DND-41 (cell line): ENCODE measurements around the gene POLR3A.
A peak's percentile ranks its signal among the peaks of the same experiment; 100 is the strongest.

ENCODE experiments used
- ATAC-seq: fragments of 200-7000 bp; cut with Tn5 transposase; 3 replicates; pipeline ENCODE4 v1.9.1; 2021; ENCODE audit warnings: low read depth; ENCODE audit not compliant: insufficient read depth
- DNase-seq: peaks from one replicate; pipeline ENCODE4 v3.0.0-alpha.2; 2020
- H2AFZ ChIP-seq: 2 replicates; pipeline ENCODE4 v1.6.0; 2012; ENCODE audit warnings: low read depth, low read length
- H3K27ac ChIP-seq: 2 replicates; pipeline ENCODE4 v1.5.1; 2012; ENCODE audit warnings: low read length, inconsistent platforms
- H3K27me3 ChIP-seq: fragments of 200-600 bp; sonication (generic); 2 replicates; pipeline ENCODE4 v1.6.0; 2012; ENCODE audit warnings: low read length, mild to moderate bottlenecking, inconsistent platforms; ENCODE audit not compliant: insufficient read depth, poor library complexity
- H3K36me3 ChIP-seq: 2 replicates; pipeline ENCODE4 v1.5.1; 2012; ENCODE audit warnings: low read length, inconsistent platforms; ENCODE audit not compliant: insufficient read depth
- H3K4me1 ChIP-seq: 2 replicates; pipeline ENCODE4 v1.5.1; 2012; ENCODE audit warnings: mild to moderate bottlenecking, low read length; ENCODE audit not compliant: insufficient read depth
- H3K4me2 ChIP-seq: 2 replicates; pipeline ENCODE4 v1.6.0; 2012; ENCODE audit warnings: mild to moderate bottlenecking, moderate library complexity, low read length, inconsistent platforms; ENCODE audit not compliant: insufficient read depth
- H3K4me3 ChIP-seq, 2 experiments: fragments of 200-600 bp in 1 of 2; shearing (Covaris generic) in 1 of 2; 2 replicates each; pipeline ENCODE4 v1.5.1; 2012 to 2016; ENCODE audit warnings: inconsistent platforms in 2 of 2, low read length in 2 of 2, mild to moderate bottlenecking in 2 of 2, low read depth in 1 of 2, moderate library complexity in 1 of 2
- H3K79me2 ChIP-seq: 2 replicates; pipeline ENCODE4 v1.6.0; 2012; ENCODE audit warnings: low read length, inconsistent platforms; ENCODE audit not compliant: insufficient read depth
- H3K9ac ChIP-seq: 2 replicates; pipeline ENCODE4 v1.6.0; 2012; ENCODE audit warnings: low read depth, mild to moderate bottlenecking, inconsistent platforms, low read length, moderate library complexity
- H3K9me3 ChIP-seq: 2 replicates; pipeline ENCODE4 v1.5.1; 2012; ENCODE audit warnings: low read length, moderate library complexity, mild to moderate bottlenecking, inconsistent platforms; ENCODE audit not compliant: insufficient read depth, severe bottlenecking
- H4K20me1 ChIP-seq: 2 replicates; pipeline ENCODE4 v1.6.0; 2012; ENCODE audit warnings: low read length; ENCODE audit not compliant: insufficient read depth
- EZH2 ChIP-seq: IDR thresholded peaks from 3 replicates; pipeline ENCODE4 v1.6.1; 2012; ENCODE audit warnings: borderline replicate concordance, low read depth, mild to moderate bottlenecking, moderate library complexity, low read length, inconsistent platforms; ENCODE audit not compliant: severe bottlenecking
- TF ChIP-seq, protein P1 (sequence below): IDR thresholded peaks from 2 replicates; pipeline ENCODE4 v1.5.1; 2012; ENCODE audit warnings: borderline replicate concordance, low read length, moderate library complexity, mild to moderate bottlenecking; ENCODE audit not compliant: poor library complexity, severe bottlenecking; ENCODE audit errors: extremely low read depth

POLR3A gene

GRCh38 chr10:78069151-78069550 is 39.8 kb upstream of the POLR3A start:
- H3K9ac ChIP-seq: no peak overlapping the region
- H3K36me3 ChIP-seq: no peaks in the 10 kb centered on the region
- no peak overlapping the region for H3K27ac ChIP-seq
- no peak overlapping the region for H2AFZ ChIP-seq
- ATAC-seq (no peak), DNase-seq (no peak)
- no peaks in the 10 kb centered on the region for H3K9me3 ChIP-seq
- H3K4me2 ChIP-seq: no peak overlapping the region
- H3K4me1 ChIP-seq: peaks cover 13% of the 10 kb centered on the region
- no peaks in the 10 kb centered on the region for H3K79me2 ChIP-seq
- no peak for TF ChIP-seq EZH2
- TF ChIP-seq, protein P1, sequence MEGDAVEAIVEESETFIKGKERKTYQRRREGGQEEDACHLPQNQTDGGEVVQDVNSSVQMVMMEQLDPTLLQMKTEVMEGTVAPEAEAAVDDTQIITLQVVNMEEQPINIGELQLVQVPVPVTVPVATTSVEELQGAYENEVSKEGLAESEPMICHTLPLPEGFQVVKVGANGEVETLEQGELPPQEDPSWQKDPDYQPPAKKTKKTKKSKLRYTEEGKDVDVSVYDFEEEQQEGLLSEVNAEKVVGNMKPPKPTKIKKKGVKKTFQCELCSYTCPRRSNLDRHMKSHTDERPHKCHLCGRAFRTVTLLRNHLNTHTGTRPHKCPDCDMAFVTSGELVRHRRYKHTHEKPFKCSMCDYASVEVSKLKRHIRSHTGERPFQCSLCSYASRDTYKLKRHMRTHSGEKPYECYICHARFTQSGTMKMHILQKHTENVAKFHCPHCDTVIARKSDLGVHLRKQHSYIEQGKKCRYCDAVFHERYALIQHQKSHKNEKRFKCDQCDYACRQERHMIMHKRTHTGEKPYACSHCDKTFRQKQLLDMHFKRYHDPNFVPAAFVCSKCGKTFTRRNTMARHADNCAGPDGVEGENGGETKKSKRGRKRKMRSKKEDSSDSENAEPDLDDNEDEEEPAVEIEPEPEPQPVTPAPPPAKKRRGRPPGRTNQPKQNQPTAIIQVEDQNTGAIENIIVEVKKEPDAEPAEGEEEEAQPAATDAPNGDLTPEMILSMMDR: no peak
- no peaks in the 10 kb centered on the region for H4K20me1 ChIP-seq
- no peak overlapping the region for H3K4me3 ChIP-seq
- no peaks in the 10 kb centered on the region for H3K27me3 ChIP-seq

DNA sequence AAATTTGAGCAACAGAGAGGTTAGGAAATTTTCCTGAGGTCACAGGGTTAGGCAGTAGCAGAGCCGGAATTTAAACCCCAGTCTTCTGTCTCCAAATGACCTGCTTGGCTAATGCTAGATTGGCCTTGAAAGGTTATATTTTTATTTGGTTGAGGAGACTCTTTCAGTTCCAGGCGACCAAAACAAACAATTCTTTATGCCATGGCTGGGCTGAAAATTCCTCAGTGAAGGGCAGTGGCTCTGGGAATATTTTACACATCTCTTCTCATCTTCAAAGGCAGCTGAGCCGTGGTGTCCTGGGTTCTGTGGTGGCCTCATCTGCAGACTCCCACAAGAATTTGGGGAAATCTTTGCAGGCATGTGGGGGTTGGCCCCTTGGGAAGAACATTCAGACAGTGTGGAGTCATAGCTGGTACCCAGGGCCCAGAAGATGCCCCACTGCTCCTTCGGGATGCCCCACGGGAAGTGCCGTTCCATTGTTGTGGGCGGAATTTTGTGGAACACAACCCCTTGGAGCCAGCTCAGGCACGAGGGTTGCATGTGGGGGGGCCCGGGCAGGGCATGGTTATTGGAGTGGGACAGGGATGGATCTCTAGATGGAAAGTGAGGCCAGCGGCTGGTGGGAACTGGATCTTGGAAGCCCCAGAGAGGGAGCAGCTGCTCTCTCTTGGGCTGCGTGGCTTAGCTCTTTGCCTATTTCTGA is 37.6 kb upstream of the POLR3A start:
- no peak for ATAC-seq
- H3K4me1 ChIP-seq: peaks cover 33% of the 10 kb centered on the region
- H2AFZ ChIP-seq: no peak overlapping the region
- no peaks in the 10 kb centered on the region for H4K20me1 ChIP-seq
- H3K27ac ChIP-seq: no peak overlapping the region
- no peak for TF ChIP-seq EZH2
- TF ChIP-seq, protein P1: no peak
- DNase-seq: no peak
- H3K27me3 ChIP-seq: no peaks in the 10 kb centered on the region
- no peaks in the 10 kb centered on the region for H3K36me3 ChIP-seq
- no peak overlapping the region for H3K4me2 ChIP-seq
- no peaks in the 10 kb centered on the region for H3K79me2 ChIP-seq
- no peak overlapping the region for H3K4me3 ChIP-seq
- no peaks in the 10 kb centered on the region for H3K9me3 ChIP-seq
- no peak overlapping the region for H3K9ac ChIP-seq

- DNase-seq: no peak
- Histone ChIP-seq H3K4me1 (peaks cover 40% of the 10 kb centered on the region), H3K4me2 (peak overlapping the region; percentile 7; the same call in 1 of the 2 replicates), H3K4me3 (no peak overlapping the region), H3K9ac (no peak overlapping the region), H2AFZ (no peak overlapping the region), H3K27ac (no peak overlapping the region), H3K36me3 (no peaks in the 10 kb centered on the region), H3K79me2 (no peaks in the 10 kb centered on the region), H3K9me3 (no peaks in the 10 kb centered on the region), H3K27me3 (no peaks in the 10 kb centered on the region), H4K20me1 (no peaks in the 10 kb centered on the region)
- TF ChIP-seq, protein P1: no peak
- no peak for TF ChIP-seq EZH2
- ATAC-seq: no peak
Measured at GRCh38 chr10:78066012-78066411, 36.7 kb upstream of the POLR3A start.
